ENCODE results near the gene HDGFL3. TPM values are rescaled to one million over a fixed set of nuclear protein-coding genes. Genes with fewer than 3 reads are reported as not detected.

Gene HDGFL3
- 126 and 141 TPM in 2 replicates for total RNA-seq

GRCh38 chr15:83207660-83208366, at the start of gene HDGFL3:
Gene HDGFL3 (minus strand): TSS chr15:83207823. CDS start chr15:83207414, 409 bp downstream.

GRCh38 chr15:83106994-83107840, 100.4 kb downstream of the HDGFL3 start, which contains the start of gene TM6SF1:
Gene TM6SF1 (plus strand): TSS chr15:83107645. CDS start chr15:83107681, 36 bp downstream.

Other genes starting within 250 kb of the HDGFL3 start
- gene RAMAC, start 221.6 kb downstream of the HDGFL3 start, total RNA-seq, result 20.2 and 21.8 TPM in 2 replicates
- gene C15orf40, start 196.2 kb downstream of the HDGFL3 start, total RNA-seq, result 10.7 and 12.2 TPM in 2 replicates
- gene BTBD1, start 140.6 kb downstream of the HDGFL3 start, total RNA-seq, result 141 and 147 TPM in 2 replicates
- gene TM6SF1, start 100.2 kb downstream of the HDGFL3 start, total RNA-seq, result 20.4 and 42.3 TPM in 2 replicates
- gene BNC1, start 76.8 kb upstream of the HDGFL3 start, total RNA-seq, result 6.9 and 12.8 TPM in 2 replicates
- not detected in 2 replicates for gene SH3GL3, start 239.5 kb upstream of the HDGFL3 start, total RNA-seq

All from thoracic aorta endothelial cell (primary cell).